Mesodermal cell (in vitro differentiated cells): Measurements from ENCODE around the gene BPIFA1. TPM values are rescaled to one million over a fixed set of nuclear protein-coding genes. Genes with fewer than 3 reads are reported as not detected.

Source experiments
- H3K27ac ChIP-seq: 2 replicates; pipeline ENCODE4 v1.7.0; 2013; ENCODE audit warnings: mild to moderate bottlenecking, low read depth, low read length, moderate library complexity; ENCODE audit not compliant: severe bottlenecking
- H3K36me3 ChIP-seq: 2 replicates; pipeline ENCODE4 v1.7.1; 2013; ENCODE audit warnings: mild to moderate bottlenecking, low read length, moderate library complexity; ENCODE audit not compliant: control insufficient read depth, insufficient read depth
- H3K4me1 ChIP-seq: one replicate; pipeline ENCODE4 v1.7.1; 2013; ENCODE audit warnings: mild to moderate bottlenecking, low read length; ENCODE audit not compliant: insufficient read depth, control insufficient read depth, poor library complexity, severe bottlenecking
- H3K4me3 ChIP-seq: 2 replicates; pipeline ENCODE4 v1.7.0; 2013; ENCODE audit warnings: low read length, control low read depth, mild to moderate bottlenecking; ENCODE audit not compliant: insufficient read depth, poor library complexity, severe bottlenecking; ENCODE audit errors: extremely low read depth
- H3K9me3 ChIP-seq: 2 replicates; pipeline ENCODE4 v1.7.1; 2013; ENCODE audit warnings: mild to moderate bottlenecking, low read length, moderate library complexity; ENCODE audit not compliant: control insufficient read depth
- WGBS, 2 experiments: methylation state at CpG; one replicate each; pipeline ENCODE4 v1.1.5; 2013; ENCODE audit warnings: missing lambda C conversion rate in 2 of 2; ENCODE audit not compliant: insufficient coverage in 2 of 2; 5-methylcytosine and 5-hydroxymethylcytosine counted together
- polyA plus RNA-seq, 2 experiments: library from polyadenylated mRNA; stranded (reverse); fragments of 50-300 nt; gene quantifications; one replicate each; pipeline ENCODE4 v1.2.3, GENCODE V29; 2013

BPIFA1 gene
- not detected for polyA plus RNA-seq (2013, experiment 1 of 2)
- not detected for polyA plus RNA-seq (2013, experiment 2 of 2)

DNA sequence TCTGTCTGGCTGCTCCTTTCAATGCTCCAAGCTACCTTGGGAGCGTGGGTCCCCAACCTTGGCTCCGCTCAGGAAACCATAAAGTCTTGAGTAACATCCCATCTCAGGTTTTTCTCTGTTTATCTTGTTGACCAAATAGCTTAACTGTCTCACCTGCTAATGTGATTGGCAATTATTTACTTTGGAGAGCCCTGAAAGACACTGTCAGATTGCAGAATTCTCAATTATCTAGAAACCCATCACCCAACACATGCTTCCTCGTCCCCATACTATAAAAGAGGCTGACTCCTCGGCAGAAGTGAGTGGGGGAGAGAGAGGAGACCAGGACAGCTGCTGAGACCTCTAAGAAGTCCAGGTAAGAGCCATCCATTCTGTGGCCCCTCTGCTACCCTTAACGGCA is at the start of gene BPIFA1:
TSS of gene BPIFA1 (plus strand) at position 301 of the 400 bp plus-strand sequence. CDS start 1,716 bp downstream, outside the sequence.
- Histone ChIP-seq H3K4me1 (no peaks in the 10 kb centered on the region), H3K4me3 (no peak within 1 kb of the TSS), H3K36me3 (no peaks in the 10 kb centered on the region), H3K27ac (no peak within 1 kb of the TSS), H3K9me3 (no peaks in the 10 kb centered on the region)
- WGBS, 2 experiments: 80 to 91% methylated on average over 3 to 4 of the region's 5 CpGs

DNA sequence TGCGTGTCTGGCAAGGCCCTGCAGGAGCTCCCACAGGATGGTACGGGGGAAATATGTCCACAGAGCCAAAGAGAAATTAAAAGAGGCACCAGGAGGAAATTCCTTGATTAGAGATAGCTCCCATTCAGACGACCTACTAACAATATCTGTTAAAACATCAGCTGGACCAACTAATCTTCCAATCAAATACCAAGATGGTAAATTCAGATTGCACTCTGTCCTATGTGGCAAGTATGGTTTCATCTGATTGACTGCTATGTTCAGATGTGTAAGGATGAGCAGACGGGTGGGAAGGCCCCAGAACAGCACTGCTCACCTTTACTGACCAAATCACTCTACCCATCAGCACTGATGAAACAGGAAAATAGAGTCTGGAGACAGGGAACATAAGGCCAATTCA is 48.3 kb upstream of the BPIFA1 start:
- no peaks in the 10 kb centered on the region for H3K4me1 ChIP-seq
- WGBS, 2 experiments: 94 to 100% methylated on average over 2 of the region's 4 CpGs
- H3K4me3 ChIP-seq: no peak overlapping the region
- no peaks in the 10 kb centered on the region for H3K36me3 ChIP-seq
- H3K27ac ChIP-seq: no peak overlapping the region
- H3K9me3 ChIP-seq: no peaks in the 10 kb centered on the region

DNA sequence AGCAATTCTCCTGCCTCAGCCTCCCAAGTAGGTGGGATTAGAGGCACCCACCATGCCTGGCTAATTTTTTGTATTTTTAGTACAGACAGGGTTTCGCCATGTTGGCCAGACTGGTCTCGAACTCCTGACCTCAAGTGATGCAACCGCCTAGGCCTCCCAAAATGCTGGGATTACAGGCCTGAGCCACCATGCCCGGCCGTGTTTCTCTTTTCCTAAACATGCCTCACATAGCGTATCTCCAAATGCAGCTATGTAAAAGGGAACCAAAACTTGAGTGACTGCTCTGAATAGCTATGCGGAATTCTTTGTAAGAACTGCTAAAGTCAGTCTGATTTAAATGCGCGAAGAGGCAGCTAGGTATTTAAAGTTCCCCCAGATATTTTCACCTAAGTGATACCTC is 47.4 kb upstream of the BPIFA1 start:
- H3K9me3 ChIP-seq: no peaks in the 10 kb centered on the region
- no peak overlapping the region for H3K27ac ChIP-seq
- H3K4me1 ChIP-seq: no peaks in the 10 kb centered on the region
- H3K4me3 ChIP-seq: no peak overlapping the region
- WGBS, 2 experiments: 86 to 92% methylated on average over 7 to 8 of the region's 9 CpGs
- H3K36me3 ChIP-seq: no peaks in the 10 kb centered on the region

DNA sequence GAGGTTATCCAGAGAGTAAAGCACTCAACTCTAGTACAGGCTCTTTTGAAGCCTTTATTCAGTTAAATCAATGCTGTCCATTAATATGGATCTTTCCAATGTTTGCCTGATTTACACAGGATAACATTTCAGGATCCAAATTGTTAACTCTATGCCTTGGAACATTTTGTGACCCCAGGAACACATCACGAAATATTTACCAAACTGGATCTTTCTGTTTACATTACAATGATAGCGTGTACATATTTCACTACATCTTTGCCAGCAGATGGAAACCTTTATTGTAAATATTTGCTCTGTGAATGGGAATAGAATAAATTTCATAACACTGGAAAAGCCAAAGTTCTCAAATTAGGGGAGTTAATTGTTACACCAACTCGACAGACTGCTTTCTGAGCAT is 44.3 kb upstream of the BPIFA1 start:
- H3K9me3 ChIP-seq: no peaks in the 10 kb centered on the region
- no peaks in the 10 kb centered on the region for H3K4me1 ChIP-seq
- no peak overlapping the region for H3K27ac ChIP-seq
- no peaks in the 10 kb centered on the region for H3K36me3 ChIP-seq
- no peak overlapping the region for H3K4me3 ChIP-seq
- WGBS, 2 experiments: 55 to 57% methylated on average over 1 to 2 of the region's 3 CpGs

DNA sequence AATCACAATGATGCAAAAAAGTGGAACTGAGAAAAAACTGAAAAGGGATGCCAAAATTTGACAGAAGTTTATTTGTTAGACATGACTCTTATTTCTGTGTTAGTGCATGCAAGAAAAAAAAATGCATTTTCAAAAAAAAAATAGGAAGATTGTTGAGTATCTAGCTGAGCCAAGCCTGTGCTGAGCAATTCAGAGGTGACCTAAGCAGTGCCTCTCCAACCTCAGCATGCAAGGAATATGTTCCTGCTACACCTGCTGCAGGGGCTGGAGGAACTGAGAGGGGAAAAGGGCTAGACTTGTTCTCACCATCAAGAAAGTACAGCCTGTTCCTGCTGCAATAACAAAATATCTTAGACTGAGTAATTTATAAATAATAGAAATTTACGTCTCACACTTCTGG is 43.8 kb upstream of the BPIFA1 start:
- no peaks in the 10 kb centered on the region for H3K9me3 ChIP-seq
- WGBS, 2 experiments: no CpG with 5 or more reads among the region's 1 CpG
- H3K4me1 ChIP-seq: no peaks in the 10 kb centered on the region
- H3K27ac ChIP-seq: no peak overlapping the region
- no peak overlapping the region for H3K4me3 ChIP-seq
- no peaks in the 10 kb centered on the region for H3K36me3 ChIP-seq

DNA sequence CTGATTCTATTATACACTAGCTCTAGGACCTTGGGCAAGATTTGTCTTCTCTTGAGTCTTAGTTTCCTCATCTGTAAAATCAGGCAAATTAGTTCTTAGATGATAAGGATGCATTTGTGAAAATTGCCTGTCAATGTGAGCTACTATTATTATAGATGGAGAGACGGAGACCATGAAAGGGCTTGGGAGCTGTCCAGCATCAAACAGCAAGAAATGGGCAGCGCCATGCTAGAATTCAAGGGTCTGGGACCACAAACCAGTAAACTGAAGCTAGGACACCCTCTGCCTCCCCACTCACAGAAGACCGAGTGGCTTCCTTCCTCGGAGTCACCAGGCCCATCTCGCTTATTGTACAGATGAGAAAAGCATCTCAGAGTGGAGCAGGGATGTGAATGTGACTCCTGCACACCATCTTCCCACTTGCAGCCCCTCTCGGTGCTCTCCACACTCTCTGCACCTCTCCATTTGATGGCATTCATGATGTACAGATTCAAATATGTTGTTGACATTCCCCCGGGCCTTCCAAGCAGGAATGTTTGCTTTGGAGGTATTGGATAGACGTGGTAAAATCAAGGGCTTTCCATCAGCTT is 42.8 kb upstream of the BPIFA1 start:
- Histone ChIP-seq H3K4me1 (no peaks in the 10 kb centered on the region), H3K9me3 (no peaks in the 10 kb centered on the region), H3K4me3 (no peak overlapping the region), H3K27ac (no peak overlapping the region), H3K36me3 (no peaks in the 10 kb centered on the region)
- WGBS, 2 experiments: 57 to 79% methylated on average over 5 to 6 of the region's 8 CpGs

DNA sequence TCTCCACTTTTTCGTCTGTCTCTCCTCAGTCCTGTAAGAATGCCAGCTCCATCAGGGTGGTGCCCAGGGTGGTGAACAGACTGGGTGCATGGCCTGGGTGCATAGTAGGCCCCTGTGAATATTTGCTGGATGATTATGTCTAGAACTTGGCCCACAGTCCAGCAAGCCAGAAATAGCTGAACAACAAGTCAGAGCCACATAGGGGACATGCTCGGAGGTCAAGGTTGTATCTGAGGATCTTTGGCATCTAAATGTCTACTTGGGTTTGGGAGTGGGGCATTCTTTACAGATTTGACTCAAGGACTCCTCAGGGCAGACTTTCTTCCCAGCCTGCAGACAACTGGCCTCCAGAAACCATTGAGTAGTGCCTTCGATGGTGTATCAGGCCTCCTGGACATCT is 36.8 kb upstream of the BPIFA1 start:
- Histone ChIP-seq H3K4me1 (no peaks in the 10 kb centered on the region), H3K27ac (no peak overlapping the region), H3K36me3 (no peaks in the 10 kb centered on the region), H3K9me3 (no peaks in the 10 kb centered on the region), H3K4me3 (no peak overlapping the region)
- 79% methylated on average over 2 to 3 of the region's 3 CpGs for WGBS, 2 experiments

DNA sequence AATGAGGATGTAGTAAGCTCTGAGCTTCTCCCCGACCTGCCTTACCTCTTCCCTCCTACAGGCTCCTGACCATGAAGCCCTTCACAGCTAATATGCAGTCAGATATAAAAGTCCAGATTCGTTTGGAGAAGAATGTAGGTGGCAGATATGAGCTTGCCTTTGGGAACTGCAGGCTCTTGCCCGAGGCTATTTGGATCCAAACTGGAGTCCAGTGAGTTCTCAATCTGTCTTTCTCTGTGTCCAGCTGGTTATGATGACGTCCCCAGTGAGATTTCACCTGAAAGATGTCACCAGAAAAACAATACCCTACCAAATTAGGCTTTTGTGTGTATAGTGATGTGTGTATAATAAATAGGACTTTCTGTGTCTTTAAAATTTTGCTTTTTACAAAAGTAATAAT is 33.3 kb upstream of the BPIFA1 start:
- 43 to 83% methylated on average over 1 to 2 of the region's 4 CpGs for WGBS, 2 experiments
- Histone ChIP-seq H3K27ac (no peak overlapping the region), H3K4me1 (no peaks in the 10 kb centered on the region), H3K36me3 (no peaks in the 10 kb centered on the region), H3K4me3 (no peak overlapping the region), H3K9me3 (no peaks in the 10 kb centered on the region)

DNA sequence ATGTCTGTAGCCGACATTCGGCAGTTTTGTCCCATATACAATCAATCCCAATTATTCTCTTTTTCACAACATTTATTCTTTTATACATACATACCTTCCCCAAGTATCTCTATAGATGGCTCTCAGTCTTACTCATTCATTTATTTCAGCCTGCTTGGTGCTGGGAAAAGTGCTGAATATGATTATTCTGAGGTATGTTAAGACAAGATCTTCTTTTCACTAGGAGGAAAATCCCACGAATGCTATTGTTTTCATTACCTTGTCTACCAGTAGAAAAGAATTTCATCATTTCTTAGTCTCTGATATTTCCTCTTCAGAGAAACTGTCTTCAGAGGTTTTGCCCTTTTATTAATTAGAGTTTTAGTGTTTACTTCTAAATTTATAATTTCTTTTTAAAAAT is 32.4 kb upstream of the BPIFA1 start:
- H3K4me1 ChIP-seq: no peaks in the 10 kb centered on the region
- H3K36me3 ChIP-seq: no peaks in the 10 kb centered on the region
- no peak overlapping the region for H3K27ac ChIP-seq
- WGBS, 2 experiments: 86% methylated on average over 2 of the region's 3 CpGs
- H3K4me3 ChIP-seq: no peak overlapping the region
- no peaks in the 10 kb centered on the region for H3K9me3 ChIP-seq

DNA sequence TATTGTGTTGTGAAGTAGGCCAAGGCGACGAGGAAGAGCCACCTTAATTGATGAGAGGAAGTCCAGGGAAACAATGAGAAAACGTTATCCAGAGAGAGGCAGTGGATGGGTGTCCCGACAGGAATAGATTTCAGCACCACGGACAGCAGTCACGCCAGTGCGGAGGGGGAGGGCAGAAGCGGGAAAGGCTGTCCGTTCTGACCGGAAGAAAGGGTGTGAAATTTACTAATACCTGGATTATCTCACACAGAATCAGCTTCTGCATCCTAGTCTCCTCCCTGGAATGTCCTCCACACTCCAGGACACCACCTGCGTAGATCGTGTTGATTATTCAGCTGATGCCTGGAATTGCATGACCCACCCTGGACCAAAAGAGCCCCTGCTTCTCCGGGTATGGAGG is 26.0 kb upstream of the BPIFA1 start:
- Histone ChIP-seq H3K36me3 (no peaks in the 10 kb centered on the region), H3K4me1 (no peaks in the 10 kb centered on the region), H3K4me3 (no peak overlapping the region), H3K9me3 (no peaks in the 10 kb centered on the region), H3K27ac (no peak overlapping the region)
- WGBS, 2 experiments: 6 to 9% methylated on average over 9 to 11 of the region's 13 CpGs

DNA sequence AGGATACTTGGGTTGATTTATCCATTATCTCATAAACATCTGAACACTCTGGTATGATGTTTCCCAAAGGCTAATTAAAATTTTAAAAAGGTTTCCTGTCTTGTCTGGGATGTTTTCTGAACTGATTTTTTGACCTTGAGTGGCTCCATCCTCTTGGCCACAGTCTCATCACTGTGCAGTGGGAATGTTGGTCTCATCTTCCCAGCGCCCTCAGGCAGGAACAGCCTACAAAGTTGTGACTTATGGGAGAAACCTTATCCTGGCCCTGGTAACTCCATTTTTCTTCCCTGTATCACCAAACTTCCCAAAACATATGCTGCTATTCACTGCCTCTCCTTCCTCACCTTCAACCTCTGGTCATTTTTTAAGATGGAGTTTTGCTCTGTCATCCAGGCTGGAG is 25.4 kb upstream of the BPIFA1 start:
- 90% methylated on average over 1 of the region's 1 CpG; no CpG with 5 or more reads in 1 of the 2 experiments for WGBS, 2 experiments
- H3K36me3 ChIP-seq: no peaks in the 10 kb centered on the region
- H3K27ac ChIP-seq: no peak overlapping the region
- H3K9me3 ChIP-seq: no peaks in the 10 kb centered on the region
- H3K4me3 ChIP-seq: no peak overlapping the region
- no peaks in the 10 kb centered on the region for H3K4me1 ChIP-seq
